Common myeloid progenitor, CD34-positive (primary cell): ENCODE data around the gene SGK2.

Source experiments
- CTCF ChIA-PET: fragments of 350-600 bp; sonication (Branson Sonifier 250); formaldehyde crosslinking; loops from one replicate; lab custom pipeline; 2021; ENCODE audit warnings: antibody characterized with exemption; lab: Charles Lee
- POLR2A ChIA-PET: fragments of 350-600 bp; sonication (Branson Sonifier 250); formaldehyde crosslinking; loops from one replicate; lab custom pipeline; 2021; ENCODE audit warnings: antibody characterized with exemption; lab: Charles Lee
- DNase-seq, 3 donors: peaks; one replicate each; pipeline versions ENCODE4 v3.0.0 to v3.0.0-alpha.2; 2013
- H3K27ac ChIP-seq, 2 experiments: 1 replicate in 1 of 2; 2 replicates in 1 of 2; pipeline ENCODE4 v1.7.0; 2013; ENCODE audit warnings: inconsistent platforms in 2 of 2, low read length in 2 of 2, mild to moderate bottlenecking in 2 of 2, low read depth in 1 of 2, moderate library complexity in 1 of 2; ENCODE audit not compliant: severe bottlenecking in 2 of 2, insufficient read depth in 1 of 2, poor library complexity in 1 of 2
- H3K27me3 ChIP-seq, 5 experiments: replicated peaks in 2 of 5; 1 replicate in 3 of 5; 2 replicates in 2 of 5; pipeline versions ENCODE4 v1.6.1 to v1.7.0; 2013; ENCODE audit warnings: low read length in 4 of 5, mild to moderate bottlenecking in 2 of 5, moderate library complexity in 2 of 5, inconsistent platforms in 1 of 5; ENCODE audit not compliant: insufficient read depth in 5 of 5, control insufficient read depth in 4 of 5
- H3K36me3 ChIP-seq, 4 experiments: 1 replicate in 2 of 4; 2 replicates in 2 of 4; pipeline versions ENCODE4 v1.6.1 to v1.7.0; 2013; ENCODE audit warnings: low read length in 3 of 4, control low read depth in 1 of 4, mild to moderate bottlenecking in 1 of 4; ENCODE audit not compliant: control insufficient read depth in 4 of 4, insufficient read depth in 4 of 4
- H3K4me1 ChIP-seq, 4 experiments: 1 replicate in 3 of 4; 2 replicates in 1 of 4; pipeline versions ENCODE4 v1.6.1 to v1.7.1; 2013; ENCODE audit warnings: low read length in 3 of 4, mild to moderate bottlenecking in 3 of 4, control low read depth in 1 of 4, inconsistent platforms in 1 of 4, moderate library complexity in 1 of 4; ENCODE audit not compliant: control insufficient read depth in 4 of 4, insufficient read depth in 4 of 4; ENCODE audit errors: control extremely low read depth in 1 of 4
- H3K4me3 ChIP-seq, 7 experiments: 1 replicate in 4 of 7; 2 replicates in 3 of 7; pipeline versions ENCODE4 v1.5.1 to v1.7.0; 2013; ENCODE audit warnings: mild to moderate bottlenecking in 7 of 7, low read length in 6 of 7, moderate library complexity in 6 of 7, inconsistent platforms in 2 of 7, low read depth in 2 of 7, control low read depth in 1 of 7; ENCODE audit not compliant: insufficient read depth in 4 of 7, control insufficient read depth in 1 of 7; ENCODE audit errors: extremely low read depth in 1 of 7
- H3K9me3 ChIP-seq, 5 experiments: 1 replicate in 4 of 5; 2 replicates in 1 of 5; pipeline versions ENCODE4 v1.6.1 to v1.7.1; 2013; ENCODE audit warnings: low read length in 4 of 5, mild to moderate bottlenecking in 2 of 5, inconsistent platforms in 1 of 5, low read depth in 1 of 5, moderate library complexity in 1 of 5; ENCODE audit not compliant: control insufficient read depth in 4 of 5, insufficient read depth in 2 of 5; ENCODE audit errors: control extremely low read depth in 1 of 5
- WGBS: methylation state at CpG from one replicate; pipeline ENCODE4 v1.1.5; 2013; ENCODE audit not compliant: insufficient coverage; 5-methylcytosine and 5-hydroxymethylcytosine counted together

SGK2 gene

DNA sequence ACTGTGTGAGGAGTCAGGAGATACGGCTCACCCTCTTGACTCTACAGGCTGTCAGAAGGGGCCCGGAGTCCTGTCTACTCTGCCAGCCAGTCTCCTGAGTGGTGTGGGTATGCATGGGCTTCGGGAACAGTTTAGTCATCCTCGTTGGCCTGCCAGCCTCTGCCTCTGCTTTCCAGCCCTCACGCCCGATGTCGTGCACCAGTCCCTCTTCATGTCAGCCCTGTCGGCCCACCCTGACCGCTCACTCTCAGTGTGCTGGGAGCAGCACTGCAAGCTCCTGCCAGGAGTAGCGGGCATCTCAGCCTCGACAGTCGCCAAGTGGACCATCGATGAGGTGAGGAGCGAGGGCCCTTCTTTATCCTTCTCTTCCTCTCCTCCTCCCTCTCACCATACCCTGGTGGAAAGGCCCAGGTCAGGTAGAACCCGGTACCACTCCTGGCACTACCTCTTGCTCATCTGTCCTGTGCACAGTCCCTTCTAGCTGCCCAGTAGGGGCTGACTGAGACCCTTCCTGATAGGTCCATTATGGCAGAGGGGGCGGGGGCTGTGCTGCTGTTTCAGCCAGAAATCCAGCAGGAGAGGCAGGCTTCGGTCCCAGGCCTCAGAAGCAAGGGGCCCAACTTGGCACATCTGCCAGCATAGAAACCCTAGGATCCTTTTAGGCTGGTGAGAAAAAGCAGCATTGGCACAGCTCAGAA is 18.7 kb upstream of the SGK2 start:
- Histone ChIP-seq H3K36me3 (peaks cover 0 to 19% (median 10%) of the 10 kb centered on the region in 4 experiments), H3K4me3 (no peak overlapping the region), H3K9me3 (no peaks in the 10 kb centered on the region), H3K4me1 (no peaks in the 10 kb centered on the region), H3K27ac (no peak overlapping the region), H3K27me3 (no peaks in the 10 kb centered on the region)
- 91% methylated on average over 15 of the region's 17 CpGs for WGBS
- ChIA-PET POLR2A (no interaction called here), CTCF (interaction anchor here (1.1 to 3.5 kb wide), 5 partner anchors 9 to 150 kb away, joined by 3 to 17 read pairs (median 4); no protein-coding TSS in a partner anchor)
- no peak for DNase-seq

GRCh38 chr20:43540673-43541060 is 18.2 kb upstream of the SGK2 start:
- ChIA-PET CTCF (interaction anchor here (1.1 to 3.5 kb wide), 4 partner anchors 8 to 91 kb away, joined by 3 to 17 read pairs (median 7); no protein-coding TSS in a partner anchor), POLR2A (no interaction called here)
- peaks cover 0 to 16% (median 9%) of the 10 kb centered on the region in 4 experiments for H3K36me3 ChIP-seq
- no peak overlapping the region for H3K27ac ChIP-seq
- H3K9me3 ChIP-seq, result no peaks in the 10 kb centered on the region
- H3K27me3 ChIP-seq, result no peaks in the 10 kb centered on the region
- no peaks in the 10 kb centered on the region for H3K4me1 ChIP-seq
- no peak for DNase-seq
- no peak overlapping the region for H3K4me3 ChIP-seq
- WGBS, result 93% methylated on average over 6 of the region's 7 CpGs

DNA sequence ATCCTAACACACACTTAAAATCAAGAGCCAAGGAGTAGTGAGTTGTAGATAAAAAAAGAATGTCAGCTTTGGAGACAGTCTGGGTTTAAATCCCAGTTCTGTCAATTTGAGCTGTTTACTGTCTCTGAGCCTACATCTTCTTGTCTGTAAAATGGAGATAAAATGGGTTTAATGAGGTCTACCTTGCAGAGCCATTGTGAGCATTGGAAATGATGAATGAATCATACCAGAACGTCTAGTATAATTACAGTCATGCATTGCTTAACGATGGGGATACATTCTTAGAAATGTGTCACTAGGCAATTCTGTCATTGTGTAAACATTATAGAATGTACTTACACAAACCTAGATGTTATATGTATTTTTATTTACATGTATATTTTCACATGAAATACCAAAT is 17.6 kb upstream of the SGK2 start:
- ChIA-PET POLR2A (no interaction called here), CTCF (interaction anchor here (1.1 kb wide), 1 partner anchor 8 kb away, joined by 3 read pairs; no protein-coding TSS in a partner anchor)

GRCh38 chr20:43542161-43542560 is 16.7 kb upstream of the SGK2 start:
- Histone ChIP-seq H3K9me3 (no peaks in the 10 kb centered on the region), H3K4me1 (no peaks in the 10 kb centered on the region), H3K27me3 (no peaks in the 10 kb centered on the region), H3K36me3 (peaks cover 0 to 13% (median 5%) of the 10 kb centered on the region in 4 experiments), H3K4me3 (no peak overlapping the region), H3K27ac (no peak overlapping the region)
- WGBS, result 100% methylated on average over 4 of the region's 5 CpGs
- ChIA-PET POLR2A (no interaction called here), CTCF (no interaction called here)
- no peak for DNase-seq

More for the DNA sequence above, 17.6 kb upstream of the SGK2 start:
- Histone ChIP-seq H3K36me3 (peaks cover 0 to 14% (median 7%) of the 10 kb centered on the region in 4 experiments), H3K4me3 (no peak overlapping the region), H3K27ac (no peak overlapping the region), H3K9me3 (no peaks in the 10 kb centered on the region), H3K4me1 (no peaks in the 10 kb centered on the region), H3K27me3 (no peaks in the 10 kb centered on the region)
- DNase-seq, result no peak
- no CpG with 5 or more reads among the region's 2 CpGs for WGBS

GRCh38 chr20:43542674-43543073 is 16.2 kb upstream of the SGK2 start:
- ChIA-PET CTCF (no interaction called here), POLR2A (no interaction called here)
- DNase-seq, result no peak
- H3K27me3 ChIP-seq, result no peaks in the 10 kb centered on the region
- H3K9me3 ChIP-seq, result peaks cover 0 to 5% (median 0%) of the 10 kb centered on the region in 5 experiments
- H3K4me1 ChIP-seq, result no peaks in the 10 kb centered on the region
- H3K36me3 ChIP-seq, result peaks cover 0 to 16% (median 5%) of the 10 kb centered on the region in 4 experiments
- H3K27ac ChIP-seq, result no peak overlapping the region
- no peak overlapping the region for H3K4me3 ChIP-seq
- WGBS, result 80% methylated on average over 1 of the region's 4 CpGs

GRCh38 chr20:43543138-43543537 is 15.7 kb upstream of the SGK2 start:
- CTCF ChIA-PET, result no interaction called here
- WGBS, result 98% methylated on average over 4 of the region's 5 CpGs
- no peaks in the 10 kb centered on the region for H3K27me3 ChIP-seq
- peaks cover 0 to 15% (median 3%) of the 10 kb centered on the region in 4 experiments for H3K36me3 ChIP-seq
- POLR2A ChIA-PET, result no interaction called here
- no peak overlapping the region for H3K4me3 ChIP-seq
- peaks cover 0 to 5% (median 0%) of the 10 kb centered on the region in 5 experiments for H3K9me3 ChIP-seq
- no peak overlapping the region for H3K27ac ChIP-seq
- DNase-seq, result no peak
- H3K4me1 ChIP-seq, result no peaks in the 10 kb centered on the region

GRCh38 chr20:43544501-43544900 is 14.3 kb upstream of the SGK2 start:
- Histone ChIP-seq H3K27me3 (no peaks in the 10 kb centered on the region), H3K4me1 (no peaks in the 10 kb centered on the region), H3K9me3 (peaks cover 0 to 5% (median 0%) of the 10 kb centered on the region in 5 experiments), H3K27ac (no peak overlapping the region), H3K4me3 (no peak overlapping the region), H3K36me3 (peaks cover 0 to 15% (median 3%) of the 10 kb centered on the region in 4 experiments)
- POLR2A ChIA-PET, result interaction anchor here (0.7 kb wide), 1 partner anchor 90 kb away, joined by 5 read pairs; no protein-coding TSS in a partner anchor
- WGBS, result 97% methylated on average over 7 of the region's 9 CpGs
- CTCF ChIA-PET, result no interaction called here
- no peak for DNase-seq
